Mononuclear cell (primary cell): ENCODE measurements around the gene LPIN1. TPM values are rescaled to one million over a fixed set of nuclear protein-coding genes. Genes with fewer than 3 reads are reported as not detected.
"Not testable (repeated sequence)": the region's sequence is repeated elsewhere in the genome, so short reads cannot be mapped to it uniquely, and the experiment has no call there.

Experiments
- H3K27me3 ChIP-seq: 2 replicates; pipeline ENCODE4 v1.6.0; 2011; ENCODE audit warnings: low read length, control low read depth; ENCODE audit not compliant: insufficient read depth
- H3K4me1 ChIP-seq: 2 replicates; pipeline ENCODE4 v1.5.1; 2011; ENCODE audit warnings: mild to moderate bottlenecking, low read length, control low read depth; ENCODE audit not compliant: insufficient read depth
- H3K4me3 ChIP-seq: 2 replicates; pipeline ENCODE4 v1.5.1; 2011; ENCODE audit warnings: mild to moderate bottlenecking, low read length, moderate library complexity
- H3K9me3 ChIP-seq: 2 replicates; pipeline ENCODE4 v1.5.1; 2011; ENCODE audit warnings: low read depth, mild to moderate bottlenecking, control low read depth, low read length
- total RNA-seq: library from RNA; depleted of rRNA; stranded (reverse); fragments of >200 nt; gene quantifications from one replicate; pipeline ENCODE4 v1.2.3, GENCODE V29; 2012

The LPIN1 gene
- total RNA-seq, 1 donor = 52.8 TPM

GRCh38 chr2:11726384-11726783 is 20.0 kb upstream of the LPIN1 start:
- H3K4me3 ChIP-seq = no peak overlapping the region
- no peaks in the 10 kb centered on the region for H3K9me3 ChIP-seq
- no peaks in the 10 kb centered on the region for H3K4me1 ChIP-seq
- no peaks in the 10 kb centered on the region for H3K27me3 ChIP-seq

- Histone ChIP-seq H3K27me3 (peaks cover 4% of the 10 kb centered on the region), H3K9me3 (no peaks in the 10 kb centered on the region), H3K4me3 (no peak overlapping the region), H3K4me1 (no peaks in the 10 kb centered on the region)
Measured at GRCh38 chr2:11729362-11730212, 16.8 kb upstream of the LPIN1 start.

- not testable (repeated sequence) for H3K4me3 ChIP-seq, H3K4me1 ChIP-seq, H3K9me3 ChIP-seq, H3K27me3 ChIP-seq
Measured at GRCh38 chr2:11731214-11731984, 15.0 kb upstream of the LPIN1 start.

DNA sequence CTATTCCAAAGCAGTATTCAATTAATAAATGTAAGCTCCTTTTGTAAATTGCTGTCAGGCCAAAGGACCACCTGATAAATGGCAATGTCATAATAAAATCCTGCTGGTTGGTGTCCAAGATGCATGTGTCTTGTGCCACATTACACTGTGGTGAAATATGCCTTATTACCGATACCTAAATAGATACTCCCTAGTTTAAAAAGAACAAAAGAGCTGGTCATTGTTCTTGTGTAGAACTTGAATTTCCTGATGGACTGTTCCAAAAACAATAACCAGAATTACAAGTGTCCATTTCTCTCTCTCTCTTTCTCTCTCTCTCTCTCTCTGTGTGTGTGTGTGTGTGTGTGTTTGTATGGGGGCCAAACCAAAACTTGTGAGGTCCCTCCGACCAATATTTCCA is 13.8 kb upstream of the LPIN1 start:
- peaks cover 4% of the 10 kb centered on the region for H3K27me3 ChIP-seq
- H3K4me3 ChIP-seq = no peak overlapping the region
- no peaks in the 10 kb centered on the region for H3K4me1 ChIP-seq
- H3K9me3 ChIP-seq = no peaks in the 10 kb centered on the region

- not testable (repeated sequence) for H3K9me3 ChIP-seq, H3K4me3 ChIP-seq, H3K4me1 ChIP-seq, H3K27me3 ChIP-seq
Measured at GRCh38 chr2:11737852-11738251, 8.6 kb upstream of the LPIN1 start.

DNA sequence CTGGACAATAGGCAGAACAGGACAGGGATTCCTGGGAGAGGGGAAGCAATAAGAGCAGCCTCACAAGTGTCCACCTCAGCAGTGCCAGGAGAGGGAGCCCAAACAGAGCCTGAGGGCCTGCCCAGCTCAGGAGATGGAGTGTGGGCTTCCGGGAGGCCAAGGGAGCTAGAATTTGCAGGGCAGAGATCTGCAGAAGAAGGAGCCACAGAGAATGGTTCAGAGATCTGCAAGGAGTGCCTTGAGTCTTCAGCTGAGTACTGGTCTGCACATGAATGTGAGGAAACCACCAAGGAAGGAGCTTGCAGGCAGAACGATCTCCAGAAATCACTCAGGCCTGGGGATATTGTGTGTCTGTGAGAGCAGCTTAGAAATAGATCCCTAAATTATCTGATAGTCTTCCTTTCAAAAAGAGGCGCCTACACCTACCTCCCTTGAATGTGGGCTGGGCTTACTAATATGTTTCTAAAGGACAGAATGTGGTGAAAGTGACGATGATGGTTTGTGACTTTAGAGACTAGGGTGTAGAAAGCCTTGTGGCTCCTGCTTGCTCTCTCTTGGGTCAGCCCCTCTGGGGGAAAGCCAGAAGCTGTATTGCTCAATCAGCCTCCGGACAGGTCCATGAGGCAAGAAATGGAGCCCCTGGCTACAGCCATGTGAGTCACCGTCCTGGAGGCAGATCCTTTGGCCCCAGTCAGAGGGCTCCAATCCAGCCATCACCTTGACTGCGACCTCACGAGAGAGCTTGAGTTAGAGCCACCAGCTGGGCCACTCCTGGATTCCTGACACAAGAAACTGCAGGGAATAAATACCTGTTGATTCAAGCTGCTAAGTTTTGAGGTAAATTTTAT is 7.6 kb upstream of the LPIN1 start:
- Histone ChIP-seq H3K27me3 (no peaks in the 10 kb centered on the region), H3K4me1 (peaks cover 14% of the 10 kb centered on the region), H3K4me3 (no peak overlapping the region), H3K9me3 (no peaks in the 10 kb centered on the region)

DNA sequence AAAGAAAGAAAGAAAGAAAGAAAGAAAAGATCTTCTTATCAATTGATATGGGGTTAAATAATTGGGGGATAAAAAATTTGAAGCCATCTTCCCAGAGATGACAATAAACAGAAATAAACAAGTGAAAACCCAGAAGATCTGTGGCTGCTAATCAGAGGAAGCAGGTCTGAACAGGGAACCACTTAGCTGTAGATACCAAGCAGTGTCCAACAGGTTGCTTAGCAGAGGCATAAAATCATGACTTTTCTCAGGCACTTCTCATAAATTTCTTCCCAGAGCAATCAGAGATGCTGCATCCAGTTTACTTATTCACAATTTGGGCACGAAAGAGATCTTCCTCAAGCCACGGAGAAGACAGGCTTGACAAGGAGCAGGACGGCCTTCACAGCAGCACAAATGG is 5.7 kb upstream of the LPIN1 start:
- Histone ChIP-seq H3K9me3 (no peaks in the 10 kb centered on the region), H3K4me1 (peaks cover 33% of the 10 kb centered on the region), H3K4me3 (no peak overlapping the region), H3K27me3 (no peaks in the 10 kb centered on the region)

DNA sequence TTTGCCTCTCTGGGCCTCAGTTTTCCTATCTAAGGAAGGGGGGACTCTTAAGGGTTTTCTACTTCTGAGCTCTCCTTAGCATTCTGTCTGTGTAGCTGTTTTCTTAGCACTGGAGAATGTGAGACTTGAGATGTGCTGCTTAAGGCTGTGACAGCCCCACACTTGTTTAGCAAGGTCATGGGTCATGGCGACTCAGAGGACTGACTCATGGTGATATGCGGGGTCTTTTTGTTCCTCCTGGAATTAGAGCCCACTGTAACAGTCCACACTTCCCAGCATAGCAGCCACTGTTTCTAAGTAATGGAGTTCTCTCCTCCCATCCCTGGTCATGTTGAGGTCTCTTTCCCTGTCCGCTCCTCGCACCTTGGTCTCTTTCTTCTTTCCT is 4.1 kb upstream of the LPIN1 start:
- Histone ChIP-seq H3K9me3 (no peaks in the 10 kb centered on the region), H3K27me3 (no peaks in the 10 kb centered on the region), H3K4me1 (peaks cover 44% of the 10 kb centered on the region), H3K4me3 (no peak overlapping the region)

- Histone ChIP-seq H3K4me1 (peaks cover 49% of the 10 kb centered on the region), H3K4me3 (no peak overlapping the region), H3K27me3 (no peaks in the 10 kb centered on the region), H3K9me3 (no peaks in the 10 kb centered on the region)
Measured at GRCh38 chr2:11742702-11743357, 3.6 kb upstream of the LPIN1 start.

DNA sequence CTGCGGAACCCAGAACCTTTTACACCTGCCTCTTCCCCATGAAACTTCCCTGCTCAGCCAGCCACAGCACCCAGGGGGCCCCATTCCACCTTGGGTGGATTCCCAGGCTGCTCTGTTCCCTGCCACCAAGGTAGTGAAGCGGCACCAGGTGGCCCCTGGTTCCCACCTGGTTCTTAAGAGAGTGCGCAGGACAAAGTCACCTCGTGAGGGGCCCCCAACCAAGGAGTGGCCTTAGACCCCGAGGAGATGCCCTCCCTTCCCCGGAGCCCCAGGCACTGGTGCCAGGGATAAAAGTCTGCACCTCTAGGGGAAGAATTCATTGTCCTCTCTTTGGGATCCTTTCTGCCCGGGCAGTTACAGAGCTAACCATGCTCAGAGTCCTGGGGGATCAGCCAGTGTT is 3.1 kb upstream of the LPIN1 start:
- Histone ChIP-seq H3K9me3 (no peaks in the 10 kb centered on the region), H3K4me3 (no peak overlapping the region), H3K27me3 (no peaks in the 10 kb centered on the region), H3K4me1 (peaks cover 54% of the 10 kb centered on the region)

DNA sequence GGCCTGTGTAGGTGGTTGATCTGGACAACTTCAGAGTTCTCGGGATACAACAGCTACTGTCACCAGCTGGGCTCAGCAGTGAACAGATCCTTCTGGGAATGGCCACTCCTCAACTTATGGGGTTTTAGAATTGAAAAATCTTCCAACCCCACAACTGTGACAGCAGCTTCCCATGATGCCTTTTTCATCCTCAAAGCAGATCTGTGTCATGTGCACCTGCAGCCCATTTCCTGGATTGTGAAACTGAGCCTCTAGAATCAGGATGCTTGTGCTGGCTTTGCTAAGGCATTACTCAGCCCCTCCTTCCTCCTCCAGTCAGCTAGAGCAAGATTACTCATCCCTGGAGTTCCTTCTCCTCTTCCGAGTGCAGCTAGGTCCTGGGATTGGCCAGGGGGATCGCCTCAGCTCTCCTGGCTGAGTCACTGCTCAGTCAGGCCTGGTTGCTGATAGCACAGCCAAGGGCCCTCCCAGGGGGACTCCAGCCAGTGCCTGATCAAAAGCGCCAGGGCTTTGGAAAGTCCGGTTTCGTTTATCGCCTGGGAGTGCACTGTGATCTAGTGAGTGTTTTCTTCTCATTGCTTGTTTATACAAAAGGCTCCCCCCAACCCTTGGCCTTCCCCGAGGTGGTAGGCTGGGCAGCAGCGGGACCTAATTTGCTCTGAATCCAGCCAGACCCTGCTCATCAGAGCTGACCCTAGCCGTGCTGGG is 2.4 kb upstream of the LPIN1 start:
- no peaks in the 10 kb centered on the region for H3K27me3 ChIP-seq
- H3K4me3 ChIP-seq = no peak overlapping the region
- no peaks in the 10 kb centered on the region for H3K9me3 ChIP-seq
- H3K4me1 ChIP-seq = peaks cover 54% of the 10 kb centered on the region

- Histone ChIP-seq H3K4me1 (peaks cover 60% of the 10 kb centered on the region), H3K27me3 (no peaks in the 10 kb centered on the region), H3K9me3 (no peaks in the 10 kb centered on the region), H3K4me3 (no peak overlapping the region)
Measured at GRCh38 chr2:11744631-11745394, 1.6 kb upstream of the LPIN1 start.

DNA sequence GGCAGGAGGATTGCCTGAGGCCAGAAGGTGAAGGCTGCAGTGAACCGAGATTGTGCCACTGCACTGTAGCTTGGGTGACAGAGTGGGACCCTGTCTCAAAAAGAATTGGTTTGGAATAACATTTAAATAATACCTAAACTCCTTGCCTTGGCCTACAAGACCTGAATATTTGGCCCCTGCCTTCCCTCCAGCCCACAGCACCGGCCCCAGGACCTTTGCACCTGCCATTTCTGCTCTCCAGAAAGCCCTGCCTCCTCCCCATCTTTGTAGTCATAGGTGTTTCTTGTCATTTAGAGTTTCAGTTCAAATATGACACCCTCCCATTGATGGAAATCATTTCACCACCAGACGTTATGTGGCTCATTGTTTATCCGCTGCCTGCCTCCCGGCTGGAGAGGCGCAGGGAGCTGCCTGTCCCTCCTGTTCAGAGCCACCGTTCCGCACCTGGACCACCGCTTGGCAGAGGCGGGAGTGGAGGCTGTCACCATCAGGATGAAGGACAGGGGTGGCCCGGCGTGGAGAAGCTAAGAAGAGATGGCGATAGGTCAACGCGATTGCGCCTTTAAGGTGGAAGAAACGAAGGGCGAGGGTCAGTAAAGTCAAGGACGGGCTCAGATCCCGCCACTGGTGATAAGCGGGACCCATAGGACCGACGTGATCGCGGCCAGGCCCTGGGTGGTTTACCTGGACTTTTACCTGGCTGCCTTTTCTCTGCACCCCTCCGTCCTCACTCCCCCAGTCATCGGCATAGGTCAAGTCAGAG is 638 bp upstream of the LPIN1 start:
- peak overlapping the region; percentile 1 for H3K4me3 ChIP-seq
- H3K4me1 ChIP-seq = peaks cover 70% of the 10 kb centered on the region
- H3K27me3 ChIP-seq = no peaks in the 10 kb centered on the region
- no peaks in the 10 kb centered on the region for H3K9me3 ChIP-seq
